K562 (cell line): ENCODE results near the gene F9. TPM values are rescaled to one million over a fixed set of nuclear protein-coding genes. Genes with fewer than 3 reads are reported as not detected.

Experiments
- ATAC-seq: fragments of 200-7000 bp; cut with Tn5 transposase; 3 replicates; pipeline ENCODE4 v1.9.1; 2020; ENCODE audit warnings: moderate library complexity
- BruUV-seq: library from RNA; stranded (reverse); fragments of 400-500 nt; replicated peaks from 2 replicates; lab custom pipeline; 2021; lab: Mats Ljungman, UMichigan
- CTCF ChIA-PET: fragments of 300-600 bp; formaldehyde crosslinking; extraction: SDS; loops from one replicate; lab custom pipeline; 2021; ENCODE audit warnings: low intra/inter-chr PET ratio; lab: Yijun Ruan, JAX
- POLR2A ChIA-PET: fragments of 300-600, 350-650 bp; sonication (Branson Sonifier 250); formaldehyde crosslinking; extraction: SDS; loops from one replicate; lab custom pipeline; 2021; ENCODE audit warnings: antibody characterized with exemption, inconsistent platforms; lab: Yijun Ruan, JAX
- DNase-seq, 4 experiments: peaks; one replicate each; pipeline versions ENCODE4 v3.0.0 to v3.0.0-alpha.2; 2011 to 2018; ENCODE audit warnings: low spot score in 3 of 4, mixed read lengths in 3 of 4; ENCODE audit errors: extremely low read depth in 1 of 4
- FAIRE-seq: peaks from 2 replicates; lab custom pipeline; 2011; peaks lifted over from hg19 to GRCh38; lab: Jason Lieb, UNC
- H2AFZ ChIP-seq: 2 replicates; pipeline ENCODE4 v1.6.0; 2011; ENCODE audit warnings: low read depth, low read length, control low read depth, inconsistent platforms
- H3K27ac ChIP-seq: fragments of 200-600 bp; 3 replicates; pipeline ENCODE4 v1.8.0; 2011; ENCODE audit warnings: low read depth, mild to moderate bottlenecking, control low read depth, inconsistent platforms, low read length, moderate library complexity, mixed read lengths; ENCODE audit errors: extremely low read depth
- H3K27me3 ChIP-seq, 2 experiments: fragments of 300-600 bp in 1 of 2; 2 replicates in 1 of 2; 3 replicates in 1 of 2; pipeline versions ENCODE4 v1.6.0 to v1.8.0; 2011; ENCODE audit warnings: inconsistent platforms in 2 of 2, low read length in 2 of 2, mild to moderate bottlenecking in 1 of 2, mixed read lengths in 1 of 2, moderate library complexity in 1 of 2; ENCODE audit not compliant: control insufficient read depth in 2 of 2, insufficient read depth in 2 of 2
- H3K36me3 ChIP-seq: fragments of 300-600 bp; 3 replicates; pipeline ENCODE4 v1.8.0; 2011; ENCODE audit warnings: mild to moderate bottlenecking, low read length, inconsistent platforms; ENCODE audit not compliant: control insufficient read depth, insufficient read depth
- H3K4me1 ChIP-seq, 2 experiments: fragments of 200-600 bp in 1 of 2; replicated peaks in 1 of 2; 2 replicates in 1 of 2; 3 replicates in 1 of 2; pipeline versions ENCODE4 v1.5.1 to v1.8.0; 2011; ENCODE audit warnings: inconsistent platforms in 2 of 2, low read length in 2 of 2, mild to moderate bottlenecking in 1 of 2, mixed read lengths in 1 of 2, moderate library complexity in 1 of 2; ENCODE audit not compliant: control insufficient read depth in 2 of 2, insufficient read depth in 2 of 2
- H3K4me2 ChIP-seq: 2 replicates; pipeline ENCODE4 v1.6.1; 2011; ENCODE audit warnings: low read length, control low read depth, inconsistent platforms, mixed read lengths; ENCODE audit not compliant: insufficient read depth
- H3K4me3 ChIP-seq: fragments of 200-600 bp; sonication (generic), shearing (Covaris generic); 2 replicates; pipeline ENCODE4 v1.5.1; 2016; ENCODE audit warnings: control low read depth, inconsistent platforms
- H3K79me2 ChIP-seq: fragments of 200-600 bp; 3 replicates; pipeline ENCODE4 v1.8.0; 2011; ENCODE audit warnings: low read length, inconsistent platforms; ENCODE audit not compliant: control insufficient read depth, insufficient read depth
- H3K9ac ChIP-seq, 2 experiments: 2 replicates each; pipeline versions ENCODE4 v1.6.0 to v1.6.1; 2011; ENCODE audit warnings: low read depth in 2 of 2, low read length in 2 of 2, control low read depth in 1 of 2, inconsistent platforms in 1 of 2, mild to moderate bottlenecking in 1 of 2, mixed read lengths in 1 of 2; ENCODE audit not compliant: insufficient read depth in 1 of 2
- H3K9me1 ChIP-seq: one replicate; pipeline ENCODE4 v1.6.0; 2011; ENCODE audit warnings: inconsistent platforms, mild to moderate bottlenecking, low read length, moderate library complexity; ENCODE audit not compliant: control insufficient read depth, insufficient read depth
- H3K9me3 ChIP-seq: replicated peaks from 2 replicates; pipeline ENCODE4 v1.5.1; 2011; ENCODE audit warnings: low read depth, low read length, inconsistent platforms; ENCODE audit not compliant: control insufficient read depth, insufficient read depth
- H4K20me1 ChIP-seq: replicated peaks from 2 replicates; pipeline ENCODE4 v1.6.1; 2011; ENCODE audit warnings: low read length, inconsistent platforms, mixed read lengths; ENCODE audit not compliant: control insufficient read depth, insufficient read depth
- ARNT ChIP-seq, 2 experiments: fragments of 450-650 bp; IDR thresholded peaks; 2 replicates each; pipeline ENCODE4 v1.6.1; 2016; ENCODE audit warnings: mild to moderate bottlenecking in 1 of 2
- FOSL1 ChIP-seq: fragments of 200-800 bp; sonication (Bioruptor generic); conservative IDR thresholded peaks from 2 replicates; pipeline ENCODE4 v1.6.1; 2016; ENCODE audit warnings: missing genetic modification characterization, missing compliant biosample characterization
- NELFE ChIP-seq: IDR thresholded peaks from 2 replicates; pipeline ENCODE4 v1.6.1; 2011; ENCODE audit warnings: mild to moderate bottlenecking; ENCODE audit not compliant: insufficient read depth, insufficient read length
- PHF20 ChIP-seq: fragments of 450-650 bp; IDR thresholded peaks from 2 replicates; pipeline ENCODE4 v1.6.1; 2018; ENCODE audit not compliant: partially characterized antibody
- SIN3B ChIP-seq: fragments of 450-650 bp; IDR thresholded peaks from 2 replicates; pipeline ENCODE4 v1.6.1; 2017; ENCODE audit warnings: low read depth, mild to moderate bottlenecking, moderate library complexity
- SMARCA5 ChIP-seq: fragments of 450-650 bp; IDR thresholded peaks from 2 replicates; pipeline ENCODE4 v1.6.1; 2016
- TCF3 ChIP-seq: sonication (generic); formaldehyde crosslinking; IDR thresholded peaks from 2 replicates; pipeline ENCODE4 v1.4.0; 2020; ENCODE audit warnings: mild to moderate bottlenecking, missing genetic modification reagents
- UBTF ChIP-seq, 2 experiments: IDR thresholded peaks; 2 replicates each; pipeline ENCODE4 v1.6.1; 2012; ENCODE audit warnings: improper control_type of control experiment in 2 of 2, low read depth in 2 of 2, low read length in 2 of 2, borderline replicate concordance in 1 of 2
- ZNF134 ChIP-seq: fragments of 250-450 bp; sonication (Bioruptor Pico); conservative IDR thresholded peaks from 2 replicates; pipeline ENCODE4 v1.4.0; 2020
- WGBS: fragments of 100-300 bp; shearing (Covaris generic); methylation state at CpG from one replicate; pipeline ENCODE4 v1.1.6; 2016; ENCODE audit warnings: low coverage, mixed read lengths; ENCODE audit not compliant: insufficient coverage; ENCODE audit errors: missing lambda C conversion rate; 5-methylcytosine and 5-hydroxymethylcytosine counted together
- in situ Hi-C: fragments of 300-500 bp; cut with MboI; formaldehyde crosslinking; loops from 4 replicates; pipeline ENCODE4 v1.15.0; 2018; ENCODE audit warnings: inconsistent platforms, mixed read lengths
- intact Hi-C: fragments of 100-400 bp; cut with micrococcal nuclease; formaldehyde crosslinking; loops from 2 replicates; pipeline ENCODE4 v1.14.2; 2022
- polyA plus RNA-seq, 8 experiments: library from polyadenylated mRNA; depleted of rRNA in 4 of 8; stranded (reverse) in 5 of 8; unstranded in 3 of 8; fragments of >200 nt; fragmentation: Nextera tagmentation in 2 of 8; fragmentation: Illumina TruSeq in 1 of 8; extraction: Ambion mirVana in 2 of 8; extraction: Trizol in 1 of 8; gene quantifications; 2 replicates each; pipeline versions ENCODE4 v1.2.1 to v1.2.3, GENCODE V29; 2011 to 2014; ENCODE audit warnings: inconsistent platforms in 1 of 8, missing spikeins in 1 of 8
- total RNA-seq, 7 experiments: library from RNA; depleted of rRNA in 6 of 7; stranded (reverse); fragments of >200 nt in 6 of 7; fragmentation: Illumina TruSeq in 2 of 7; extraction: Trizol in 2 of 7; gene quantifications; 2 replicates each; pipeline versions ENCODE4 v1.2.1 to v1.2.3, GENCODE V29; 2011 to 2021; ENCODE audit warnings: low replicate concordance in 1 of 7

Gene F9
- total and polyA plus RNA-seq, 9 of the 15 experiments (the other 6 are each of a cell fraction or from before 2014, with no cell fraction given), result 0.09 TPM; not detected in 8

- CTCF ChIA-PET, result no interaction called here
- Histone ChIP-seq H3K4me2 (no peak overlapping the region), H4K20me1 (no peaks in the 10 kb centered on the region), H3K27ac (no peak overlapping the region), H3K79me2 (no peaks in the 10 kb centered on the region), H3K27me3 (no peaks in the 10 kb centered on the region), H2AFZ (no peak overlapping the region), H3K9me1 (no peaks in the 10 kb centered on the region), H3K9me3 (no peaks in the 10 kb centered on the region), H3K4me3 (no peak overlapping the region), H3K9ac (no peak overlapping the region), H3K4me1 (no peaks in the 10 kb centered on the region), H3K36me3 (no peaks in the 10 kb centered on the region)
- TF ChIP-seq PHF20, result no peak
- no peak for TF ChIP-seq ZNF134
- TF ChIP-seq FOSL1 (tag), result no peak
- no peak for TF ChIP-seq SIN3B
- no peak for TF ChIP-seq TCF3
- no peak for TF ChIP-seq UBTF (IDR thresholded peaks at IDR 0.05; ENCODE audit: borderline replicate concordance in 1 of 2, low read depth in 2 of 2, low read length in 2 of 2)
- no peak for TF ChIP-seq NELFE
- no peak for TF ChIP-seq SMARCA5
- no peak for TF ChIP-seq ARNT (IDR thresholded peaks at IDR 0.05)
- in situ Hi-C loops, result no loop called here
- no TSS peak for BruUV-seq
- DNase-seq (no peak), FAIRE-seq (no peak), ATAC-seq (no peak)
- WGBS, result 5% methylated on average over 4 of the region's 4 CpGs
- POLR2A ChIA-PET, result no interaction called here
- intact Hi-C loops, result no loop called here
Observed at GRCh38 chrX:139543920-139544319, 13.4 kb downstream of the F9 start.
